Activated CD8-positive, alpha-beta memory T cell treated with anti-CD3 and anti-CD28 coated beads, Interleukin-2, amount 50 U/mL, for 24 hours (primary cell): ENCODE measurements around the gene RBM47.
"Not testable (repeated sequence)": the region's sequence is repeated elsewhere in the genome, so short reads cannot be mapped to it uniquely, and the experiment has no call there.

Experiments
- DNase-seq: peaks from one replicate; pipeline ENCODE4 v3.0.0-alpha.2; 2020; ENCODE audit errors: extremely low read depth

RBM47 gene

GRCh38 chr4:40530961-40531635 is 98.6 kb downstream of the RBM47 start:
- DNase-seq = no peak

GRCh38 chr4:40526741-40527140 is 102.9 kb downstream of the RBM47 start:
- no peak for DNase-seq

- no peak for DNase-seq
Observed at GRCh38 chr4:40525752-40526598, 103.7 kb downstream of the RBM47 start.

GRCh38 chr4:40524366-40525041 is 105.2 kb downstream of the RBM47 start:
- DNase-seq = no peak

- DNase-seq = no peak
Observed at GRCh38 chr4:40523581-40523980, 106.1 kb downstream of the RBM47 start.

GRCh38 chr4:40521957-40522356 is 107.7 kb downstream of the RBM47 start:
- DNase-seq = no peak

GRCh38 chr4:40520533-40520932 is 109.1 kb downstream of the RBM47 start:
- DNase-seq = no peak

- DNase-seq = not testable (repeated sequence)
Observed at GRCh38 chr4:40517081-40517480, 112.6 kb downstream of the RBM47 start.

- no peak for DNase-seq
Observed at GRCh38 chr4:40516651-40517050, 113.0 kb downstream of the RBM47 start.

- DNase-seq = no peak
Observed at GRCh38 chr4:40515398-40516293, 114.0 kb downstream of the RBM47 start.

GRCh38 chr4:40515037-40515397 is 114.6 kb downstream of the RBM47 start:
- no peak for DNase-seq

GRCh38 chr4:40514497-40514951 is 115.1 kb downstream of the RBM47 start:
- no peak for DNase-seq

- no peak for DNase-seq
Observed at GRCh38 chr4:40511036-40511614, 118.5 kb downstream of the RBM47 start.

- DNase-seq = no peak
Observed at GRCh38 chr4:40507977-40508376, 121.7 kb downstream of the RBM47 start.

- no peak for DNase-seq
Observed at GRCh38 chr4:40506492-40506891, 123.2 kb downstream of the RBM47 start.

GRCh38 chr4:40506066-40506465 is 123.6 kb downstream of the RBM47 start:
- DNase-seq = no peak

GRCh38 chr4:40502934-40503333 is 126.7 kb downstream of the RBM47 start:
- no peak for DNase-seq

- no peak for DNase-seq
Observed at GRCh38 chr4:40502220-40502619, 127.4 kb downstream of the RBM47 start.

GRCh38 chr4:40500781-40501180 is 128.9 kb downstream of the RBM47 start:
- DNase-seq = no peak

- DNase-seq = no peak
Observed at GRCh38 chr4:40493160-40493559, 136.5 kb downstream of the RBM47 start.

- DNase-seq = no peak
Observed at GRCh38 chr4:40492691-40493090, 137.0 kb downstream of the RBM47 start.
